SIG-M5 (cell line): ENCODE measurements around the gene ADAMTS7.
"Not testable (repeated sequence)": the region's sequence is repeated elsewhere in the genome, so short reads cannot be mapped to it uniquely, and the experiment has no call there.

ENCODE experiments used
- DNase-seq: peaks from one replicate; lab custom pipeline; 2025; lab: John Stamatoyannopoulos, UW

Gene ADAMTS7

DNA sequence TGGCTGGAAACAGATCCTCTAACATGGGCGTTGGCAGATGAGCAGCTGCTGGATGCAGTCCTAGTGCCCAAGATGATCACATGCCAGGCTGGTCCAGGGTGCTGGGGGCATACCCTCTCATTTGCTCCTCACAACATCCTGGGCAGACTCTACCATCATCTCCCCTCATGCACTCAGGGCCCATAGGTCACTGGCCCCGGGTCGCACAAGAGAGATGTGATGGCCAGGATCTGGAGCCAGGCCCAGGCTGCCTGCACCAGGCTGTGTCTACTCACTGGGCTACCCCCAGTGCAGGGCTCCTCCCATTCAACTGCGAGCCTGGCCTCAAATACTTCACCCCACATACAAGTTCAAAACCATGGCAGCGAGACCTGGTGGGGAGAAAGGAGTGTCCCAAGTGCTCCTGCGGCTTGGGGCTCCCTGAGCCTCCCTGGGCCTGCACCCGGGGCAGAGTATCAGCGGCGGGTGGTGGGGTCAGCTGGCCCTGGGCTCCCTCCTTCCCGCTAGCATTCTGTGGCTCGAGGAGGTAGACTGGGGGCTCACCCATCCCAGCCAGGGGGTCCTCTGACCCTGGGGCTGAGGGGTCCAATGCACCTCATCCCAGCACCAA lies 32.0 kb downstream of the ADAMTS7 start:
- DNase-seq, result not testable (repeated sequence)

DNA sequence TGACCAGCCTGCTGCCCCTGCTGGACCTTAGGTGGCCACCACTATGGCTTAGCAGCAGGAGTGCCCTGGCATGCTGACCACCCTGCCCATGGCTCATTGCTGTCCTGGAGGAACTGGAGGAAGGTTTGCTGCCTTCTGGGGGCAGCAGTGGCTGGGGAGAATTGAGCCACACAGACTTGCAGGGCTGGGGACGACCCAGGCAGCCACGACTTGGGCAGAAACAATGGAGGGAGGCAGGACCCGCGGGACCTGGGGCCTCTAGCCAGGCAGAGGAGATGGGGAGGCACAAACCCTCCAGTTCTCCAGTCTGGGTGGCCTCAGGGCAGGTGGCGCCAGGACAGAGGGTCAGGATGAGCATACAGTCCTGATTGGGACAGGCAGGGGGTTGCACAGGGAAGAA lies 32.8 kb downstream of the ADAMTS7 start:
- no peak for DNase-seq

DNA sequence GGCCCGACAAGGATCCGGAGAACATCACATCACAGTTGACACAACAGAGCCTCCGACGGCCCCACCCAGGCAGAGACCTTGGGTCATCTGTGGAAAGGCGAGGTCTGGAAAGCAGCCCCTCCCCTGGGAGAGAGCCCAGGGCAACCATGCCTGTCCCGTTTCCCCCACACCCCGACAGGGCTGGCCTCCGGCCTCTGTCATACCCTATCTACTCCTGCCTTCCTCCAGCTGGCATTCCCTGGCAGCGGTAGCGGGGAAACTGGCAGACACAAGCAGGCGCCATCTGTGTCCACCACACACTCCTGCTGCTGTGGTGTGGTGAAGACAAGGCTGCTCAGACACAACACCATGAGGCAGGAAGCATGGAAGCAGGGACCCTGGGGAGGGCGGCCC lies 33.3 kb downstream of the ADAMTS7 start:
- DNase-seq, result not testable (repeated sequence)

DNA sequence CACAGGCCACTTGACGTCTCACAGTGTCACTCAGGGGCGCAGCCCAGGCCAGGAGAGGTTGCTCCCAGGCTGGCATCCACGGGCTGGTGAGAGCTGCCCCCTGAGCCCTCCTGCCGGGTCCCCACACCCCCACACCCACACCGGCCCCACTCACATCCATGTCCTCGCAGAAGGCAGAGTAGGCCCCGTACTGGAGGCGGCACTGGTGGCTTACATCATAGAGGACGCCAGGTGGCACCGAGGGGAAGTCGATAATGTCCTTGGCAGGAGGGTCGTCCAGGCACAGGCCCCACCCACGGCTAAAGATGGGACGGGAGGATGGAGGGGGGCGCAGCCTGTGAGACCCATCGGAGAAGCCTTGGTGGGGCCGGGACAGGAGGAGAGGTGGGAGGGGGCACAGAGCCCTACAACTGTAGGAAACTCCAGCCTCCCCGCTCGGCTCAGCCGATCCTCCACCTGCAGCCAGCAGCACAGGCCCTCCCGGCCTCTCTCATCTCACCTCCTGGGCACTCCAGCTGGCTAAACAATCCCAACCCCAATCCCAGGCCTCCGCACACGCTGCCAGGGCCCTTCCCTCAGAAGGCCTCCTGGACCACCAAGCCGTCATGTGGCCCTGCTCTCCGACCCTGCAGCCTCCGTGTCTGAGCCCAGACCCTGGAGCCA lies 33.8 kb downstream of the ADAMTS7 start:
- DNase-seq, result not testable (repeated sequence)

DNA sequence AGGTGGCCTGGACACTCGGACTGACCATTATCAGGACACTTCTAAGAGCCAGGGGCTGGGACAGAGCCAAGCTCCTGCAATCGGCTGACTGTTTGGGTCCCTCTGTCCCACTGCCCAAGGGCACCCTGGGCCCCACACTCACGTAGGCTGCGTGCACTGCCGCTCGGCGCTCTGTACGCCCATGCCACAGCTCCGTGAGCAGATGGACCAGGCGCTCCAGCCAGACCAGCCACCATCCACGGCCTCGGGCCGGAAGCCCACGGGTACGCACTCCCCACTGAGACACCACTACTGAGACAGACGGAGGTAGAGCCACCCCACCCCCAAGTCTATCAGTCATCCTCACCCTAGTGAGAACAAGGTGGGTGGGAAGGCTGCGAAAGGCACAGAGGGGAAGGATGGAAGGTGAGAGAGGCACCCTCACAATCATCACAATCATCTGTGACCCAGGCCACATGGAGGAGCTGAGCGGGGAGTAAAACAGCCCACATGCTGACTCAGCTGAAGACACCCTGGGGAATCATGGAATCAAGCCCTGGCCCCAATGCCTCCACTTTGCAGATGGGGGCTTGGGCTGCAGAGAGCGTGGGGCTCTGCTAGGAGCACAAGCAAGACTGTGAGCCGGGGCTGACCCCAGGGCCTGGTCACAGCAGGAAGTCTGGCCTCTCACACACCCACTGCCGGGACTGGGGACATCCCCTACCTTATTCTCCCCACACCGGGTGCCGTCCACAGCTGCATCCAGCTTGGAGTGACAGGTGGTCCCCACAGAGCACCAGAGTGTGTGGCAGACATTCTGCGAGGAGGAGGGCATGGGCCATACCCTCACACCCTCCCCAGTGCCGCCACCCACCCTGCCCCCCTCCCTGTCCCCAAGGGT lies 35.0 kb downstream of the ADAMTS7 start:
- DNase-seq, result not testable (repeated sequence)

DNA sequence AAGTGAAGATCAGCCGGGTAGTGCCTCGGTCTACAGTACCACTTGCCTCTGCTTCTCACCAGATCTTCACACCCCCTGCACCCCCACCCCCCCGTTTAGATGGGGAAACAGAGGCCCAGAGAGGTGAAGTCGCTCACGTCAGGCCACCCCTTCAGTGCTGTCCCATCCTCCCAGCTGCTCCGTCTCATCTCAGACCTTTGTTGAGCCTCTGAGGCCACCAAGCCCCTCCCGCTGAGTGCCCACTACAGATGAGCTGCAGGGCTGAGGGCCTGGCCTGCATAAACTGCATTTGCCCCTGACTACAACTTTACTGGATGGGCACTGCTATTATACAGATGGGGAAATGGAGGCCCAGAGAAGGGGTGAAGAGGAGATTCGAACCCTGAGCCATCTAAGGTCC lies 35.8 kb downstream of the ADAMTS7 start:
- no peak for DNase-seq

DNA sequence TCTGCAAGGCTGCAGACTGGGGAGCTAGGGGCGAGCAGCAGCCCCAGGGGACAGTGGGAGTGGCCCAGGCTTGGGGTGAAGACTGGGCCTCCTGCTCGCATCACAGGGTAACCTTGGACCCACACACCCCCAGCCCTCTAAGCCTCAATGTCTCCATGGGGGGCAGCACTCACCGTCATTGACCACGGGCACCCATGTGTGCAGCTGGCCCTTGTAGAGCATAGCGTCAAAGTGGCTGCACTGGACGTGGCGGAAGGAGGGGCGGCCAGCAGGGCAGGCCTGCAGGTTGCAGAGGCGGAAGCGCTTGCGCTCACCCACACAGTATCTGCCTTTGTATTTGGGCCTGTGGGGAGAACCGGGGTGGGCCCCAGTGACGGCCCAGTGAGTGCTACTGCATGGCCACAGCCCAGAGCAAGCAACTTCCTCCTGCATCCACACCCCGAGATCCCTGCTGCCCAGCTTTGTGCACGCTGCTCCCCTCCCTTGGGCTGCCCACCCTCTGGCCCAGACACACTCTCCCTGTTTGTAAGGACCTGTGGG lies 36.7 kb downstream of the ADAMTS7 start:
- not testable (repeated sequence) for DNase-seq

DNA sequence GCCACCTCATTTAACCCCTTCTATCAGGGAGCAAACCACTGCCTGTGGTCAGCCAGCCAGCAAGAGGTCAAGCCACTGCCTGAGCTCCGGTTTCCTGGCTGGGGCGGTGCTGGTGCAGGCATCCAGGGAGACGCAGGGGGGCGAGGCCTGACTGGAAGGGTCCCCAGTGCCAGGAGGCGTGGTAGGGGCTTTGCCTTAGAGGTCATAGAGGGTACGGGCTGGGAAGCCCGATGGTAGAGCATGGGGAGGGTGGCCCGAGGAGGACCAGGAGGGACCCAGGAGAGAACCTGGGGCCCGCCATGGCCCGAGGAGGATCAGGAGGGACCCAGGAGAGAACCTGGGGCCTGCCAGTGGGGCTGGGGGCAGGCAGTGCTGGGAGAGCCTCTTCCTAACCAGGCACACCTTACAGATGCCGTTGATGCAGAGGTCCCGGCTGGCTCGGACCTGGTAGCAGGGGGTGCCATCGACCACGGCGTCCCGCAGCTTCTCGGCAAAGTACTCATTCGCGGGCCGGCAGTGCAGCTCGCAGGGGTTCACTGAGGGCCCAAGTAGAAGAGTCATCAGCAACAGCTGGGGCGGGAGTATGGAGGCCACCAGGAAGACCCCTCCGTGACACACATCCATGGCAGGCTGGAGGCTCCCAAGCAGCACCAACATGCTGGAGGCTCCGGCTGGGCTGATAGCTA lies 37.4 kb downstream of the ADAMTS7 start:
- DNase-seq, result not testable (repeated sequence)

DNA sequence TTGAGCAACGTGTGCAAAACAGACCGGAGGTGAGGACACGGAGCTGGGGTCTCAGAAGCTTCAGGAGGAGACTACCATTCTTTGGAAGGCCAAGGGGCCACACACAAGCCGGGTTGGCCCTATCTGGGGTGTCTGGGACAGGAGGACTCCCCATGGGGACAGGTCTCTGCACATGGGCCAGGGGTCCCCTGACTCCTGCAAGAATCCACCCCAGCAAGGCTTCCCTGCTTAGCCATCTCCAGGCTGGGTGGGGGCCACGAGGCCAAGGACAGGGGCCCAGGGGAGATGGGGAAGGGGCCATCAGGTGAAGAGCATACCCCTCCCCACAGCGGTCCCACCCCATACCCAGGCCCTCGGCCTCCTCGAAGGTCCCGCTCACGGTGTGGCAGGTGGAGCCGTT lies 38.5 kb downstream of the ADAMTS7 start:
- no peak for DNase-seq

DNA sequence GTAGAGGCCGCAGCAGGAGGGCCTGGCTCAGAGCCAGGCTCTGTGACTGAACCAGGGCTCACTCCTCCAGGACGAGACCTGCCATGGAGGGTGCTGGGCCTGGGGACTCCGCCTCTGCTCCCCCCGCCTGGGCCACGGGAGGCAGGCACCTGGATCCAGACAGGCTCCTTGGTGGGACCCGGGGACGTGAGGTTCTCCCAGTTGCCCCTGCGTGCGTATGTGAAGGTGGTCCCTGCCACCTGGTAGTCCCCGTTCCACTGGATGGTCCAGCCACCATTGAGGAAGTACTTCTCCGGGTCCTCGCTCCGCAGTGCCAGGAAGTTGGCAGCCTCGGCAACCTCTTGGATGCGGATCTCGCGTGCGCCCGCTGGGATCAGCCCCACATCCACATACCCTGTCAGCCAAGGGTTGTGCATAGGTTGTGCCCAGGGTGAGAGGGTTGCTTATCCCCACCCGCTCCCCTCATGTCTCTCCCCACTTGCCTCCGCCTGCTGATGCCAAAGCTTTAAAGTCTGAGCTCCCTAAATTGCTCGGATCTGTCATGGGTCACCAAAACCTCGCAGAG lies 39.7 kb downstream of the ADAMTS7 start:
- not testable (repeated sequence) for DNase-seq

DNA sequence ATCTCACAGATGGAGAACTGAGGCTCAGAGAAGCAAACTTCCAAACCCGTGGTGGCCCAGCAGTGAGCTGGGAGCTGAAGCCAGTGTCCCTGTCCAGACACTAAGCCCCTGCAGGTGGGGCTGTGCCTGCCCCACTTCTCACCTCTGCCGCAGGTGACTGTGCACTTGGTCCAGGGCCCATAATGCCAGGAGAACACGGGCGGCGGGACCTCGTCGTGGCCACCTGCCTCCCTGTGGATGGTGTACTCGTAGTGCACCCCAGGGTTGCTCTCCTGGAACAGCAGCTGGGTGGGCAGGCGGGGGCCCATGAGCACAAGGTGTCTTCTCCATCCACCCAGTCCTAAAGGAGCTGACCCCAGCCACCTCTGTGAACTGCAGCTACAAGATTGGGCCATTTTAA lies 40.2 kb downstream of the ADAMTS7 start:
- DNase-seq, result not testable (repeated sequence)

DNA sequence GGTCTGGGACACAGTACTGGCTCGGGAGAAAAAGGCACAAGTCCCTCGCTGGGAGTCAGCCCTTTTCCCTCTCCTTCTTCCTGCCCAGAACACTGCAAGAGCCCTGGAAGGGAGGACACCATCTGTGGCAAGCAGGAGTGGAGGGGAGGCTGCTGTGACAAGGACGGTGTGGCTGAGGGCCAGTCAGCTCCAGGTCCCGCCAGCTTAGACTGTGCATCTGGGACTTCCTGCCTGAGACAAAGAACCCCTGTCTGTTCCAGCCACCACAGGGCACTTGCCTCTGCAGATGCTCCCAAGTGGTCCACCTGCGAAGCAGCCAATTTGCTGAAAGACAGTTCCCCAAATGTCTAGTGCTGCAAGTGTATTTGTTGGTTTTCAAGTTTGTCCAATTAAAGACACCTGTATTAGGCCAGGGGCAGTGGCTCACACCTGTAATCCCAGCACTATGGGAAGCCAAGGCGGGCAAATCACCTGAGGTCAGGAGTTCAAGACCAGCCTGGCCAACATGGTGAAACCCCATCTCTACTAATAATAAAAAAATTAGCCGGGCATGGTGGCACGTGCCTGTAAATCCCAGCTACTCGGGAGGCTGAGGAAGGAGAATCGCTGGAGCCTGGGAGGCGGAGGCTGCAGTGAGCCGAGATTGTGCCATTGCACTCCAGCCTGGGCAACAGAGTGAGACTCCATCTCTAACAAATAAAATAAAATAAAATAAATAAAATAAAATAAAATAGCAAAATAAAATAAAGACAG lies 41.6 kb downstream of the ADAMTS7 start:
- not testable (repeated sequence) for DNase-seq

DNA sequence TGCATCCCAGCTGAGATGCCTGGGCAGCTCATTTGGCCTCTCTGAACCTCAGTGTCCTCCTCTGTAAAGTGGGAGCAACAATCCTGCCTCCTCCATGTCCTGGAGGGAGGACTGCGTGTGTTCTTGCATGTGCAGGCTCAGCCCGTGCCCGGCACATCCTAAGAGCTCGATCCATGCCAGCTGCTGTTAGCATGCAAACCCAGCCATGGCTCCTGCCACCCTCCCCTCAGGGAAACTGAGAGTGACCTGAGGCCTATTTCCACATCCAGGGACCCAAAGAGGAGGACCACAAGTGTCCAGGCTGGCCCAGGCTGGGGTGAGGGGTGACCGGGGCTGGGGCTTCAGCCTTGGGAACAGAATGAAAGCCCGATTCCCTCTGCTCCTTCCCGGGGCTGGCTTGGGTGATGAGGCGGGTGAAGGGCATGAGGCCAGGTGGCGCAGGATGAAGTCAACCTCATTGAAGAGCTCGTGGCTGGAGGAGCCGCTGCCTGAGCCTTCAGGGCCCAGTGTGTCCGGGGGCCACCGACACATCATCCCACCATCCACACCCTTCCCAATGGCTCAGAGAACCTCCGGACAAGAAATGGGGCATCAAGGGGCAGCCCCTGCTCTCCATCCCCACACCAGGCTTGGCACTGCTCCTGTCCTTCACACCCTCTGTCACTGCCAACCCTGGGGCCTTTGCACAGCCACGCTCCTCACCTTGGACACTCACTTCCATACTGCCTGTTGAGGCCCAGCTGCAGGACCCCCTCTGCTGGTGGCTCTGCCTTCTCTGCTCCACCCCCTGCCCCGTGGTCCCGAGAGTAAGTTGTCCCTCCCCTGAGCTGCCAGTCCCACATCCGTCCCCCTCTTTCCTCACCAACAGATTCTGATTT lies 42.5 kb downstream of the ADAMTS7 start:
- DNase-seq, result no peak

DNA sequence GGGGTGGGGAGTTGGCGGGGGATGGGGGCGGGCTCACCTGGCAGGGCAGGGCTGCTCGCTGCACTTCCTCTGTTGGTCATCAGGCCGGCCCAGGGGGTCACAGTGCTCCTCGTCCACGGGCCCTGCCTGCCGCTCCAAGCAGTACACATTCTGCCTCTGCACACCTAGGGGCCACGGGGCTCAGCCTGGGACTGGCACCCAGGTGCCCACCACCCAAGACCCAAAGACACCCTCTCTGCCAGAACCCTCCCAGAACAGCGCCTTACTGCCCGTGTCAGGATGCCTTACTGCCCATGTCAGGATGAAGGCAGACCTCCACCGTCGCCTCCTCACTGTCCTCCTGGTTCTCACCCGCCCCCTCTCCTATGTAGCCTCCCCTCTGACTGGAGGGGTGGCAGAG lies 43.2 kb downstream of the ADAMTS7 start:
- DNase-seq, result no peak

DNA sequence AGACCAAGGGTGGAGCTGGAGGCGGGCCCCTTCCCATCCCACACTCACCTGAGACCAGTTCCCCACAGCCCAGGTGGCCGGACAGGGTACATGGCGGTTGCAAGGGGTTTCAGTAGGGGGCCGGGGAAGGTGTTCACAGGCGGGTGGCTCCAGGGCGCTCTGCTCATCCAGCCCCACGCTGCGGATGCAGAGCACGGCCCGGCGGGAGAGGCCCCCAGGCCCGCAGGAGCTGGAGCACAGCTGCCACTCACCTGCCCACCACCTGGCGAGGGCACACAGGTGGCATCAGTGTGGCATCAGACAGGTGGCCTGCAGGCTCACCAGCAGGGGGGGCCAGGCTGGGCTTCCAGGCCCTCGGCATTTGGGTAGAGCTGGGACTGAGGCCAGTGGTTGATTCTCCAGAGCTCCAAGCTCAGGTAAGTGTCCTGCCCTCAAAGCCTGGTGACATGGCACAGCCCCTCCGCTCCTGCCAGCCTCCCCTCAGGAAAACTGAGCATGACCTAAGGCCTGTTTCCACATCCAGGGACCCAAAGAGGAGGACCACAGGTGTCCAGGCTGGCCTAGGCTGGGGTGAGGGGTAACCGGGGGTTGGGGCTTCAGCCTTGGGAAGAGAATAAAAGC lies 43.8 kb downstream of the ADAMTS7 start:
- DNase-seq, result no peak

DNA sequence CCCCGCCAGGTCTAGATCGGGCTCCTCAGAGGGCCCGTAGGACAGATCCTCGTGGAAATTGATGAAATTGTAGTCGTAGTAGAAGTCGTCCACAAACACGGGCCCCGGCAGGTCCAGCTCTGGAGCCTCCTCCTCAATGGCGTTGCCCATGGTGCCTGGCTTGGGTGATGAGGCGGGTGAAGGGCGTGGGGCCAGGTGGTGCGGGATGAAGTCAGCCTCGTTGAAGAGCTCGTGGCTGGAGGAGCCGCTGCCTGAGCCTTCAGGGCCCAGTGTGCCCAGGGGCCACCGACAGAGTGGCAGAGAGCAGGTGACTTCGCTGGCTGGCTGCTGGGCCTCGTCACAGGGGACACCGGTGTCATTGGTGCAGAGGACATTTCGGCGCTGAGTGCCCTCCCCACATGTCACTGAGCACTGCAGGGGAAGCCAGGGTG lies 44.6 kb downstream of the ADAMTS7 start:
- not testable (repeated sequence) for DNase-seq

DNA sequence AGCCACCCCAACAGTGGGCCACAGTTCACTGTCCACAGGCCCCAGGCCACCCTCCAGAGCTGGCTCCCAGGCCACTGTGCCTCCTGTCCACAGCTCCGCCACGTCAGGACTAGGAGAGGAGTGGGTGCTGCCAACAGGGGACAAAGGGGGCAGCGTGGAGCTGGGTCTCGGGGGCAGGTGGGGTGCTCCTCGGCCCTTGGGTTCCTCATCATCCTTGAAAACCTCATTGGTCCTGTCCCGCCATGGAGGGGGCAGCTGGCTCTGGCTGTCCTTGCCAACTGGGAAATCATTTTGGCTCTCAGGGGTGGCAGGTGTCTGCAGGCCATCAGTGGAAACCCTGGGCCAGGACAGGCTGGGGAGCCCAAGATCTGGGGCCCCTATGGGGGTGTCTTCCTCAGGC lies 45.2 kb downstream of the ADAMTS7 start:
- DNase-seq, result no peak

DNA sequence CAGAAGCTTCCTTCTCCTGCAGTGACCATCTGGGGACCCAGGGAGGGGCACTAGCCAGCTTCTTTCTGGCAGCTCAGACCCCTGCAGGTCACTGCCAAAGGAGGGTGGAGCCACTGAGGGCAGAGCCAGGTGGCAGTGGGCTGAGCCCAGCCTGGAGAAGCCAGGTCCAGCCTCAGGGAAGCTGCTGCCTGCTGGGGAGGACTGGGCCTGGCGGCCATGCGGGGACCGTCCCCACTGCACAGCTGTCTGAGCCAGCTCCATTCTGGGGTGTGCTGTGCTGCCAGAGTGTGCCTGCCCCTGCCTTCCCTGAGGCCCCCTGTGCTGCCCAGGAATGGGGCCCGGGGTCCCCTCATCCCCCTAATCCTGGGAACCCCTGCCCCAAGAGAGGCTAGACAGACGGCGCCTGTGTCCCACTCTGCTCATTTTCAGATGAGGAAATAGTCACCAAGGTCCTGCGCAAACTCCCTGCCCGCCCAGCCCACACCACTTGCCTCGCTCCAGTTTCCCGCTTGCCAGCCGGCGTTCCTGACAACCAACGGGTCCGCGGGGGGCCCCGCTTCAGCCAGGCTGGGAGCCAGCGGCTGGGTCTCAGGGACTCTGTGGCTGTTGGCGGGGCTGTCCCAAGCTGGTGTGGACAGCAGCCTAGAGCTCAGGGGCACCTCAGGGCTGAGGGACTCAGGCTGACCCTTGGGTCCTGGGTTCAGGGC lies 46.0 kb downstream of the ADAMTS7 start:
- DNase-seq, result not testable (repeated sequence)
